Cardiac muscle cell (in vitro differentiated cells and primary cell): Measurements from ENCODE around the gene SIDT1. TPM values are rescaled to one million over a fixed set of nuclear protein-coding genes. Genes with fewer than 3 reads are reported as not detected.

Experiments
- DNase-seq, 2 donors: peaks; one replicate each; pipeline versions ENCODE4 v3.0.0 to v3.0.0-alpha.2; 2010 to 2017; ENCODE audit warnings: low read depth in 1 of 2, low spot score in 1 of 2
- H3K27ac ChIP-seq: fragments of 200-600 bp; sonication (generic); 2 replicates; pipeline ENCODE4 v1.5.1; 2016
- H3K27me3 ChIP-seq: fragments of 200-600 bp; sonication (generic); 2 replicates; pipeline ENCODE4 v1.6.0; 2016; ENCODE audit warnings: control low read depth
- H3K36me3 ChIP-seq: fragments of 200-600 bp; sonication (generic); 2 replicates; pipeline ENCODE4 v1.5.1; 2016; ENCODE audit warnings: control low read depth
- H3K4me1 ChIP-seq: fragments of 200-600 bp; sonication (generic); 2 replicates; pipeline ENCODE4 v1.8.1; 2017; ENCODE audit warnings: low read depth, mild to moderate bottlenecking, mixed run types
- H3K4me3 ChIP-seq: fragments of 200-600 bp; sonication (generic); 2 replicates; pipeline ENCODE4 v1.5.1; 2016; ENCODE audit warnings: mild to moderate bottlenecking
- H3K9me3 ChIP-seq: fragments of 200-600 bp; sonication (generic); 2 replicates; pipeline ENCODE4 v1.5.1; 2017; ENCODE audit warnings: low read depth, mild to moderate bottlenecking, control low read depth
- CTCF ChIP-seq: IDR thresholded peaks from 2 replicates; pipeline ENCODE4 v1.5.1; 2012; ENCODE audit warnings: low read depth, mild to moderate bottlenecking, low read length
- polyA plus RNA-seq: library from polyadenylated mRNA; unstranded; fragments of >200 nt; fragmentation: Nextera tagmentation; extraction: Ambion mirVana; gene quantifications from 2 replicates; pipeline ENCODE4 v1.2.1, GENCODE V29; 2016
- total RNA-seq: library from RNA; depleted of rRNA; stranded (reverse); fragments of >200 nt; gene quantifications from 2 replicates; pipeline ENCODE4 v1.2.3, GENCODE V29; 2016

Gene SIDT1
- total and polyA plus RNA-seq, 2 experiments from 2014 or later, result 0.32 TPM; not detected in 1

GRCh38 chr3:113677737-113678136 is 145.4 kb downstream of the SIDT1 start:
- DNase-seq, result no peak
- no peak overlapping the region for H3K4me3 ChIP-seq
- no peak for TF ChIP-seq CTCF

GRCh38 chr3:113678773-113679172 is 146.4 kb downstream of the SIDT1 start:
- Histone ChIP-seq H3K27ac (no peak overlapping the region), H3K27me3 (no peaks in the 10 kb centered on the region), H3K4me1 (no peaks in the 10 kb centered on the region), H3K9me3 (no peaks in the 10 kb centered on the region), H3K36me3 (no peaks in the 10 kb centered on the region), H3K4me3 (no peak overlapping the region)
- no peak for DNase-seq
- no peak for TF ChIP-seq CTCF

More at GRCh38 chr3:113677737-113678136, 145.4 kb downstream of the SIDT1 start:
- Histone ChIP-seq H3K27ac (no peak overlapping the region), H3K4me1 (no peaks in the 10 kb centered on the region), H3K36me3 (peaks cover 9% of the 10 kb centered on the region), H3K27me3 (no peaks in the 10 kb centered on the region), H3K9me3 (no peaks in the 10 kb centered on the region)

Other genes starting within 250 kb of the SIDT1 start
- 6.8 and 47.2 TPM in 2 replicates for gene CFAP44, start 91.1 kb upstream of the SIDT1 start, total RNA-seq
- gene CFAP44, start 91.1 kb upstream of the SIDT1 start, polyA plus RNA-seq, result 3.6 TPM in 2 replicates
- gene SPICE1, start 17.4 kb upstream of the SIDT1 start, total RNA-seq, result 9.8 and 21.1 TPM in 2 replicates
- 14.9 and 16.6 TPM in 2 replicates for gene SPICE1, start 17.4 kb upstream of the SIDT1 start, polyA plus RNA-seq
- gene USF3, start 164.1 kb downstream of the SIDT1 start, total RNA-seq, result 7.8 and 11.4 TPM in 2 replicates
- gene USF3, start 164.1 kb downstream of the SIDT1 start, polyA plus RNA-seq, result 3.1 and 5.6 TPM in 2 replicates
- 127 and 148 TPM in 2 replicates for gene NAA50, start 213.7 kb downstream of the SIDT1 start, total RNA-seq
- gene NAA50, start 213.7 kb downstream of the SIDT1 start, polyA plus RNA-seq, result 66.5 and 98.4 TPM in 2 replicates
- 27.6 and 33.0 TPM in 2 replicates for gene ATP6V1A, start 214.5 kb downstream of the SIDT1 start, total RNA-seq
- gene ATP6V1A, start 214.5 kb downstream of the SIDT1 start, polyA plus RNA-seq, result 41.3 and 51.2 TPM in 2 replicates